NK-92 (cell line): ENCODE results near the gene SSR1.
"Not testable (repeated sequence)": the region's sequence is repeated elsewhere in the genome, so short reads cannot be mapped to it uniquely, and the experiment has no call there.

Experiments
- DNase-seq: peaks from one replicate; lab custom pipeline; 2025; ENCODE audit not compliant: unreplicated experiment; lab: John Stamatoyannopoulos, UW

SSR1 gene

DNA sequence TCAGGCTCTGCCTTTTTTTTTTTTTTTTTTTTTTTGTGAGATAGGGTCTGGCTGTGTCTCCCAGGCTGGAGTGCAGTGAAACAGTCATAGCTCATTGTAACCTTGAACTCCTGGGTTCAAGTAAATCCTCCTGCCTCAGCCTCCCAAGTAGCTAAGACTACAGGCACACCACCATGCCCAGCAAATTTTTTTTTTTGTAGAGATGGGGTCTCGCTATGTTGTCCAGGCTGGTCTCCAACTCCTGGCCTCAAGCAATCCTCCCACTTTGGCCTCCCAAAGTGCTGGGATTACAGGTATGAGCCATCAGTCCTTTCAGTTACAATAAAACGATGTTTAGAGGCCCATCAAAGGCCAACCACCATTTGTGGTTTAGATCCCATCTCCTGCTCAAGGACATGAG is 6.4 kb upstream of the SSR1 start:
- DNase-seq = not testable (repeated sequence)

DNA sequence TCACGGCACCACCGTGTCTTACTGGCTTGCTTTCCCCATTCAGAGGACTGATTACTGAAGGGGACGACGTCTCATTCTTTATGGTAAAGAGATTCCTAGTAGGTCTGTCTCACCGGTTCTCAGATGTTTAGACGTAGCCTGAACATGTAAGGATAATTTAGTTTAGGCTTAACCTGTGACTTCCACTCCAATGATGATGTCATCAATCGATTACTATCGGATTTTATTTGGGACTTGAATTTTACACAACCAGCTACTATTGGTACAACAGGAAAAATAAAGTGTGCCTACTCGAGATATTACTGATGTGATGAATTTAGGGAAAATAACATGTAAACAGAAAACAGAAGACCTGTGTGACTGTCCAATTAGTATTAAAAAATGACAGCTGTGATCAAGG is 4.5 kb upstream of the SSR1 start:
- DNase-seq = no peak

DNA sequence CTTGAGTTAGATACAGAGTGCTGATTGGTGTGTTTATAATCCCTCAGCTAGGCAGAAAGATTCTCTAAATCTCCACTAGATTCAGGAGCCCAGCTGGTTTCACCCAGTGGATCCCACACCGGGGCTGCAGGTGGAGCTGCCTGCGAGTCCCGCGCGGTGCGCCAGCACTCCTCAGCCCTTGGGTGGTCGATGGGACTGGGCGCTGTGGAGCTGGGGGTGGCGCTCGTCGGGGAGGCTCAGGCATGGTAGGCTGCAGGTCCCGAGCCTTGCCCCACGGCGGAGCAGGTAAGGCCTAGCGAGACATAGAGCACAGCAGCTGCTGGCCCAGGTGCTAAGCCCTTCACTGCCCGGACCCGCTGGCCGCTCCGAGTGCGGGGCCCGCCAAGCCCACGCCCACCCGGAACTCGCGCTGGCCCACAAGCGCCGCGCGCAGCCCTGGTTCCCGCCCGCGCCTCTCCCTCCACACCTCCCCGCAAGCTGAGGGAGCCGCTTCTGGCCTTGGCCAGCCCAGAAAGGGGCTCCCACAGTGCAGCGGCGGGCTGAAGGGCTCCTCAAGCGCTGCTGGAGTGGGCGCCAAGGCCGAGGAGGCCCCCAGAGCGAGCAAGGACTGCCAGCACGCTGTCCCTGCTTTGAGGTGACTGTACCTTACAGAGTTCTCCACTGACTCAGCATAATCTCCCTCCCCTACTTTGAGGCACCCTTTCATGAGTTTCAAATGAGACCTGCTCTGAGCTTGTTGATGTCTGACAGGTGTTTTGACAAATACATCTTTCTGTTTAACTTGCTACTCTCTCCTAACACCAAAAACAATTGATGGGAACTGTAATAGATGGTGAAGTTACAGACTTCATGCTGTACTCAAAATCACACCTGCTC is 3.9 kb upstream of the SSR1 start:
- DNase-seq = no peak

DNA sequence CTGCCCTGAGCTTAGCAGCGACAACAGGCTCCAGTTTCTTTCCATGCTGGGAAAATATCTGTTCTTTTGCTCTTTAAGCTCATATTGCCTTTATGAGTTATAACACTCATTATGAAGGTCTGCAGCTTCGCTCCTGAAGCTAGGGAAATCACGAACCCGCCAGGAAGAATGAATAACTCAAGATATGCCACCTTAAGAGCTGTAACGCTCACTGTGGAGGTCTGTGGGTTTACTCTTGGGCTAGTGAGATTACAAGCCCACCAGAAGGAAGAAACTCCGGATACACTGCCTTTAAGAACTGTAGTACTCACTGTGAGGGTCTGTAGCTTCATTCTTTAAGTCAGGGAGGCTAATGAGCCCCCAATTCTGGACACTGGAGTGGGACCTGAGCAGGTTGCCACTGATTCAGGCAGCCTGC is 3.0 kb upstream of the SSR1 start:
- DNase-seq = no peak

DNA sequence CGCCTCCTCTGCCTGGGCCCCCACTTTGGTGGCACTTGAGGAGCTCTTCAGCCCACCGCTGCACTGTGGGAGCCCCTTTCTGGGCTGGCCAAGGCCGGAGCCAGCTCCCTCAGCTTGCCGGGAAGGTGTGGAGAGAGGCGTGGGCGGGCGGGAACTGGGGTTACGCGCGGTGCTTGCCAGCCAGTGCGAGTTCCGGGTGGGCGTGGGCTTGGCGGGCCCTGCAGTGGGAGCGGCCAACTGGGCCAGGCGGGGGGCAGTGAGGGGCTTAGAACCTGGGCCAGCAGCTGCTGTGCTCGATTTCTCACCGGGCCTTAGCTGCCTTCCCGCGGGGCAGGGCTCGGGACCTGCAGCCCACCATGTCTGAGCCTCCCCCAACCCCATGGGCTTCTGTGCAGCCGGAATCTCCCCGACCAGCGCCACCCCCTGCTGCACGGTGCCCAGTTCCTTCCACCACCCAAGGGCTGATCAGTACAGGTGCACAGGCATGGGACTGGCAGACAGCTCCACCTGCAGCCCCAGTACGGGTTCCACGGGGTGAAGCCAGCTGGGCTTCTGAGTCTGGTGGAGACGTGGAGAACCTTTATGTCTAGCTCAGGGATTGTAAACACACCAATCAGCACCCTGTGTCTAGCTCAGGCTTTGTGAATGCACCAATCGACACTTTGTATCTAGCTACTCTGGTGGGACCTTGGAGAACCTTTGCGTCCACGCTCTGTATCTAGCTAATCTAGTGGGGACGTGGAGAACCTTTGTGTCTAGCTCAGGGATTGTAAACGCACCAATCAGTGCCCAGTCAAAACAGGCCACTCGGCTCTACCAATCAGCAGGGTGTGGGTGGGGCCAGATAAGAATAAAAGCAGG is 2.3 kb upstream of the SSR1 start:
- DNase-seq = not testable (repeated sequence)

DNA sequence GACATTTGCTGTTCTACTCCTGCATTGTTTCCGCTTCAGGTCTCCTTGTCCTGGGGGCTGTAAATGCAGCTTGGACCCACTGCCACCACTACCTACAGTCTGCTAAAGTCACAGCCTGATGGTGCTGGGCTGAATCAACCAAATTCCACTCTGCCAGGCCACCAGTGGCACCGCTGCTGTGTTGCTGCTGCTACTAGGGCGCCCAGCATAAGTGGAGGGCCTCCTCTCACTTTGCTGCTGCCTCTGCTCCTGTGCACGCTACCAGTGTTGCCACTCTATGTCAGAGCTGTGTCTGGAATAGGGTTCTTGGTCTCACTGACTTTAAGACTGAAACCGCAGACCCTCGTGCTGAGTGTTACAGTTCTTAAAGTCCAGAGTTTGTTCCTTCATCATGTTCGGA is 1.4 kb upstream of the SSR1 start:
- DNase-seq = no peak

DNA sequence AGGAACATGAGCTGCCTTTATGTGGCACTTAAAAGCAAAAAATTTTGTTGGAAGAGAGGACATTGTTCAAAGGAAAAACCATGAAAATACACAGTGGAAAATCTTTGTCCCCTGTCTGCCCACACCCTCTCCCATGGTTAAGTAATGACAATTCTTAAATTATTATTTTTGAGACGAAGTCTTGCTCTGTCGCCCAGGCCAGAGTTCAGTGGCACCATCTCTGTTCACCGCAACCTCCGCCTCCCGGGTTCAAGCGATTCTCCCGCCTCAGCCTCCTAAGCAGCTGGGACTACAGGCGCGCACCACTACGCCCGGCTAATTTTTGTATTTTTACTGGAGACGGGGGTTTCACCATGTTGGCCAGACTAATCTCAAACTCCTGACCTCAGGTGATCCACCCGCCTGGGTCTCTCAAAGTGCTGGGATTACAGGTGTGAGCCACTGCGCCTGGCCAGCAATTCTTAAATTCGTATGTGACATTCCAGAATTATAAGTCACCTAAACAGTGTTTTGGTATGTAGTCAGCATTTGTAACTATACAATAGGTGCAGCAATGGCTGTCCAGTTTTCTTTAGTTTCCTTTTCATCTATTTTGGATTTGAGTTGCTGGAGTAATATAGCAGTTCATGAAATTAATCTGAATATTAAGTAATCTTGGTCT is 636 bp upstream of the SSR1 start:
- no peak for DNase-seq

DNA sequence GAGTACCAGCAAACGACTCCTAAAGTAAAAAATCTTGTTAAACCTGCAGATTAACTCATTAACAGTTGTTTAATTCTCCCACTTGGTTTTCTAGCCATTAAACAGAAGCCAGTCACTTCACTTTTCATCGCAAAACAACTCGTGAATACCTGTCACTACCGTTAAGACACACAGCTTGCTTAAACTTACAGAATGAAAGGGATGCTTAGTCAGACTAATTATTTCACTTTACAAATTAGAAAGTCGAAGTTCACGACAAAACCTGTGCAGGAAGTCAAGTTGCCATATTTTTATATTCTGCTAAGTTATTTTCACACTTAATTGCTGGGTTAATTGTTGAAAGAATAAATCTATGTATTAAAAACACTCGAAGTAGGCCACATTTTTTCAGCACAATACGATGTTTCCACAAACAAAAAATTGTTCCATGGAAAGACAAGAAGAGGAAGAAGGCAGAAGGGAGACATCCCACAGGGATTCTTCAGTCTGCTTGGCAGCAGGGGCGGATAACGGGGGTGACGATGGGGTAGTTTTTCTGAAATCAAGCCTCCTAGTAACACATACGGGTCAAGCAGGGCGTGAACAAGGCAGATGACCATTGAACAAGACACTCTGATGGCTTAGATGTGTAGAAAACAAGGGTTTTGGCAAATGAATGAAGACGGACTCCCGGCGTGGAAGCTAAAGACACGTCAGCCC is 933 bp downstream of the SSR1 start:
- no peak for DNase-seq

DNA sequence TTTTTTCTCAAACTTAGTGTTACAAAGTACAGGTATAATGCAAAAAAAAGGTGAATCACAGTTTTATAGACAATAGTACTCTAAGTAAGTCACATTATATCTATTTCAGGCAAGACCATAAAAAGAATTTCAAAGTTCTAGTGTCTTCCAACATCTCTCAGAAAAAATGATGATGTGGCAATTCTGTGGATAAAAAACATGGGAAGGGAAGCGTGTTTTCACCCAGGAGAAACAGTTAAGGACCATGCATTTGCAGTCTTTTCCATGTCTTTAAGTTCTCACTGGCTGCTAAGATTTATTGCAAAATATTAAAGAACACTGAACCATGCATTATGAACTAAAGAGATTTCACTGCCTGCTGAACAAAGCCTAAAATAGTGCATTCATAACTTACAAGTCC is 1.8 kb downstream of the SSR1 start:
- DNase-seq = no peak

DNA sequence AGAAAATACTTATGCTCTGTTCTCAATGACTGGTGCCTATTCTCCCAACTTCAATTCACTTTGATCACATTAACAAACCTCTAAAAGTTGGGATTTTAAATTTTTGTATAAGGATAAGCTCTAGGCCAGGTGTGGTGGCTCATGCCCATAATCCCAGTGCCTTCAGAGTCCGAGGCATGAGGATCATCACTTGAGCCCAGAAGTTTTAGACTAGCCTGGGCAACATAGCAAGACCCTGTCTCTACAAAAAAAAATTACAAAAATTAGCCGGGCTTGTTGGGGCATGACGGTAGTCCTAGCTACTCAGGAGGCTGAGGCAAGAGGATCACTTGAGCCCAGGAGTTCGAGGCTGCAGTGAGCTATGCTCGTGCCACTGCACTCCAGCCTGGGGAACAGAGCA is 3.9 kb downstream of the SSR1 start:
- DNase-seq = no peak

DNA sequence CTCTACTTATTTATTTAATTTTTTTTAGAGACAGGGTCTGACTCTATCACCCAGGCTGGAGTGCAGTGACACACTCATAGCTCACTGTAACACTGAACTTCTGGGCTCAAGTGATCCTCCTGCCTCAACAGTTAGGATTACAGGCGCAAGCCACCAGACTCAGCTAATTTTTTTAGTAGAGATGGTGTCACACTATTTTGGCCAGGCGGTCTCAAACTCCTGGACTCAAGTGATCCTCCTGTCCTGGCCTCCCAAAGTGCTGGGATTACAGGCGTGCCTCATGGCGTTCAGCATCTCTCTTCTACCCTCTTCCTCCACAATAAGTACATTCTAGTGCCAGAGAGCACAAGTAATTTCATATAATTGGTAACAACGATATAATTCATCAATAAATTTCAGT is 5.5 kb downstream of the SSR1 start:
- no peak for DNase-seq

DNA sequence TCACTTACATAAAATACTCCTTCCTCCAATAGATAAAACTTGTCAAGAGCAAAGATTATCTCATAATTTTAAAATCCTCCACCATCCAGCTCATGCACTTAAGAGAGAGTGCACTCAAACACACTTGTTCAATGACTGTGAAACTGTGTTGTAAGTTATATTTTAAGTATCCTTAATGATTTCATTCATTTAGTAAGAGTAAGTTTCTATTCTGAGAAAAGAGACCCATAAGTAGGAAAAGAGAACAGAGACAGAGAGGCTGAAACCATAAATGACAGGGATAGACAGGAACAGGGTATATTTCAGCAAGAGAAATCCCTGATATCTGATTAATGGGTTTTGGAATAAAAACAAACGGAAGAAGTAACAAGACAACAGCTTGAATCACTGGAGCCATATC is 8.2 kb downstream of the SSR1 start:
- no peak for DNase-seq

DNA sequence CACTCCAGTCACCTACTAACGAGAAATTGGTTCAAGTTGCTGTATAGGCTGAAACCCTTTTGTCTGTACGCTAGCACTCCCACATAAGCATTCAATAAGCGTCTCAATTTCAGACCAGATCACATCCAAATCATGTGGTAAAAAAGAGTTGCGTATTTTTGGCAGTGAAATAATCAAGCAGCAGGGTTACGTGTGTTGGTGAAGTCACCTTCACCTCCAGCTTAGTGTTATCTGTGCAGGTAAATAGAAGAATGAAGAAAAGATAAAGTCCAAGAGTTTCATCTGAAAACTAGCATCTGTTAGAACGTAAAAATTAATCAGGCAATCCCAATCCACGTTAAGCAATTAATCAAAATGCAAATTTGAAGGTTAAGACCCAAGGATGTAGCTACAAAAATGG is 11.3 kb downstream of the SSR1 start:
- no peak for DNase-seq

DNA sequence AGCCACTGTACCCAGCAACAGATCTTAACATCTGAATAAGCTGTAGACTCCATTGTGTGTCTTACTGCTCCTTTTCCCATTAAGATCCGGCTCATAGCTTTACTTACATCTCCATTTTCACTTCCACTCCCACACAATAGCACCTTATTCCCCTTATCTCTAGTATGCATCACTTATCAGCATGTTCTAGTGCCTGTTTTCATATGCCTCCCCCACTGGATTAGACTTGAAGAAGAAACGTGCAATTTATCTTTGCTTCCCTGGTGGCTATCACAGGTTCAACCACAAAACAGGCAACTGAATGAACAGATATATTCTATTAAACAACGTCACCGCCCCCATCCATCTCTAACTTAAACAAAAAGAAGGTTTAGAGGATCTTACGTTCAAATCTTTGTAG is 12.1 kb downstream of the SSR1 start:
- no peak for DNase-seq

DNA sequence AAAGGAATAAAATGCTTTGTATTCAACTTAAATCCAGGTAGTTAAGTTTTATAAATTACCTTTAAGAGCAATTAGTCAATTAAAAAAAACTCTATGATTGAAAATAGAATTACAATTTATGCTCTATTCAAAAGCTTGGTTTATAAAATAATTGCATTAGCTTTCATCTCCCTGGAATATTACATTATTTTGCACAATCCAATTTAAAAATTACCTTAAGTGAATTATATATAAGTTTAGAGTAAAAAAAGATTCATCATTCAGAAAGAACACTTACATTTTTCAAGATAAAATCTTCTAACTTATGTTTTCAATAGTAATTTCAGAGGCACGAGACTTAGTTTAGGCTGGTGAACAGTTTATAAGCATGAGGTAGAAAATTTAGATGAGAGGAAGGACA is 14.9 kb downstream of the SSR1 start:
- DNase-seq = no peak

DNA sequence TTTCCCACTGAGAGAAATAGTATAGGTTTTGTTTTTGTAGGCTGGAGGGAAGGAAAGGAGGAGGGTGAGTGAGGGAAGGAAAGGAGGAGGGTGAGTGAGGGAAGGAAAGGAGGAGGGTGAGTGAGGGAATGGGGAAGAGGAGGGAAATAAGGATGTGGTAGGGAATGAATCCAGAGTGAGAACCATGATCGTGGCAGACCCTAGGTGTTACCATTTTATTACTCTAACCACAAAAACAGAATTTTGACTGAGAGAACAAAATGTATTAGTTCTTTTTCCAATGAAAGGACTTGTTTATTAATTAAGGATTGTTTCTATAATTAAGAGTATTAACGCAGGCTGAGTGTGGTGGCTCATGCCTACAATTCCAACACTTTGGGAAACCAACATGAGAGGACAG is 16.4 kb downstream of the SSR1 start:
- DNase-seq = no peak

DNA sequence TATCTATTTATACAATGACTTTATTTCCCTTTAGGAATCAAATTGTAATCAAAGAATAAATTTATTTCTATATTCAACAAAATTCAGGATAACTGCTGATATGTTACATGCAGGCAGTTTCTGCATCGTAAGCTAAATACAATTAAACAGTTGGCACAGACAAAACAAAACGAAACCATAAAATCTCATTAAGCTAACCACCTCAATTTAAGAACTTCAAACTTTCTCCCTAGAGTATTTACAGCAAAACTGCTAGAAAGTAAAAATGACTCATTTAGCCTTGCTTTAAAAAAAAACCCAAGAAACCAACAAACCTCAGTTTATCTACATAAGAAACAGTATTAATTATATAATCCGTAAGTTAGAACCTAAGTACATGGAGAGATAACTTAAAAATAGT is 17.1 kb downstream of the SSR1 start:
- DNase-seq = no peak

DNA sequence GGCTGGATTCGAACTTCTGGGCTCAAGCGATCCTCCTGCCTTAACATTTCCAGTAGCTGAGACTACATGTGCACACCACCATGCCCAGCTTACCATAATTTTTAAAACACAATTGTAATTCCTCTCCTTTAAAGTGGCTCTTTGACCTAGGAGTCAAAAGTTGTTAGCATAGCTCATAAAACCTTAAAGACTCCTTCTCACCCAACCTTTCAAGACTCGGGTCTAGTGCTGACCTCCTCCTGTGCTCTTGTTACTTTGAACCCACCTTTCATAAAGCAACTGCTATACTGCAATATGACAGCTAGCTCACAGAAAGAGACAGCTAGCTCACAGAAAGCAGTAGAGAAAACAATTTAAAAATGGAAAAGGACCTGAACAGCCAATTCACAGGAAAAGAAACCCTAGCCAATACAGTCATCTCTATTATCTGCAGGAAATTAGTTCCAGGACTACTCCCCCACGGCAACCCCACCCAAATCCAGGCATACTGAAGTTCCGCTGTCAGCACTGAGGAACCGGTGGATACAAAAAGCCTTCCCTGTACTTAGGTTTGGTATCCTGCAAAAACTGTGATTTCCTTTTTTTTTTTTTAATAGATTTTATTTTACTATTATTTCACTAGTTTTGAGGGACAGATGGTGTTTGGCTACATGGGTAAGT is 20.3 kb downstream of the SSR1 start:
- no peak for DNase-seq

DNA sequence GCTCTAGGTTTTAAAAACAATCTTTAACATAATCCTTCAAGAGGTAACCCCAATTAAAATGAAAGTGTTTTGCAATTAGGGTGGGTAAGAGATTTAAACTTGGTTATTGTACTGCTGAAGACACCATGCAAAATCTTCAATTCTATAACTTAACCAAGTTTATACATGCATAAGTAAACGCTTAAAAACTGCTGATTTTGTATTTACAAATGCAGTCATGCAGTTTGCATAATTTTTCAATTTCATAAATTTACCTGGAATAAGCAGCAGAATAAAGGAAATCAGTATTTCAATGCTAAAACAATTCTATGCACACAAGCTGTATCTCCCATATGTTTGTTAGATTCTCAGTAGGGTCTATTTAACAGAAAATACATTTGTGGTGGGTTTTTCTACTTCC is 22.9 kb downstream of the SSR1 start:
- DNase-seq = no peak

DNA sequence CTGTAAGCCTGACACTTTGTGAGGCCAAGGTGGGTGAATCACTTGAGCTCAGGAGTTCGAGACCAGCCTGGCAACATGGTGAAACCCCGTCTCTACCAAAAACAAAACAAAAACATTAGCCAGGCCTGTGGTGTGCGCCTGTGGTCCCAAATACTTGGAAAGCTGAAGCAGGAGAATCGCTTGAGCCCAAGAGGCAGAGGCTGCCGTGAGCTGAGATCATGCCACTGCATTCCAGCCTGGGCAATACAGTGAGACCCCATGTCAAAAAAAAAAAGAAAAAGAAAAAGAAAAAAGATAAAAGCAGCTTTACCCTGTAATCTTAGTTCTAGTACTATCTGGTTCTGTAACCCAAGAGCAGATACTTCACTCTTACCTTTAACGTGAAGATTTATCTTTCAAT is 27.6 kb downstream of the SSR1 start:
- DNase-seq = no peak

DNA sequence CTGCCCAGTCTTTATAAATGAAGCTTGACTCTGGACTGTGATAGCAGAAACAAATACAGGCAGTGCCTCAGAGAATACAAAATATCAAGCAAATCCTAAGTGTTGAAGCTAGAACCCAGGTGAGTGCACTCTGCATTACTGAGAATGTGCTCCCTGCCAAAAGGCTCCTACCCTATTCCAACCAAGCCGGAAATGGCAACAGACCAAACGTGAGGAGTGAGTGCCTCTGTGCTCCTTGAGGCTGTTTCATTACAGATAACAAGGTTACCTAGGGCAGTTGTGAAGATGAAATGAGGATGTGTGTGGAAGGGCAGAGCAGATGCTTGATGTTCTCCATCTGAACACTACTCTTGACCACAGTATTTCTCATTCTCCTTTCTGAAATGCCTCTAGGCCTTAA is 29.3 kb downstream of the SSR1 start:
- DNase-seq = no peak
